A549 (cell line): ENCODE measurements around the gene ELMOD2. TPM values are rescaled to one million over a fixed set of nuclear protein-coding genes. Genes with fewer than 3 reads are reported as not detected.

Experiments used
- ATAC-seq, 2 experiments: fragments of 200-7000 bp in 1 of 2; fragments of >200 bp in 1 of 2; cut with Nextera tagmentation in 1 of 2; cut with Tn5 transposase in 1 of 2; 3 replicates each; pipeline versions ENCODE4 v1.8.0 to v1.9.1; 2018 to 2020; ENCODE audit warnings: mild to moderate bottlenecking in 1 of 2, moderate library complexity in 1 of 2
- CTCF ChIA-PET: fragments of 300-600 bp; sonication (Branson Sonifier 250); formaldehyde crosslinking; extraction: SDS; loops from one replicate; lab custom pipeline; 2021; ENCODE audit warnings: antibody characterized with exemption, inconsistent platforms; lab: Yijun Ruan, JAX
- POLR2A ChIA-PET: fragments of 350-600 bp; formaldehyde crosslinking; extraction: SDS; loops from one replicate; lab custom pipeline; 2021; ENCODE audit warnings: antibody characterized with exemption, inconsistent platforms; lab: Yijun Ruan, JAX
- DNase-seq, 2 experiments: peaks; one replicate each; pipeline versions ENCODE4 v3.0.0 to v3.0.0-alpha.2; 2011 to 2016; ENCODE audit warnings: low read depth in 1 of 2, low spot score in 1 of 2
- FAIRE-seq: peaks from 2 replicates; lab custom pipeline; 2011; peaks lifted over from hg19 to GRCh38; lab: Jason Lieb, UNC
- H3K27ac ChIP-seq, 2 experiments: fragments of >200 bp; sonication (Bioruptor Twin); formaldehyde crosslinking; 3 replicates each; pipeline ENCODE4 v1.5.1; 2016 to 2017
- H3K4me1 ChIP-seq: fragments of >200 bp; sonication (Bioruptor Twin); formaldehyde crosslinking; 3 replicates; pipeline ENCODE4 v1.6.1; 2016
- H3K4me2 ChIP-seq: fragments of >200 bp; sonication (Bioruptor Twin); formaldehyde crosslinking; 3 replicates; pipeline ENCODE4 v1.6.1; 2016
- H3K4me3 ChIP-seq: fragments of >200 bp; sonication (Bioruptor Twin); formaldehyde crosslinking; 3 replicates; pipeline ENCODE4 v1.5.1; 2016
- H3K9me3 ChIP-seq: fragments of >200 bp; sonication (Bioruptor Twin); formaldehyde crosslinking; 3 replicates; pipeline ENCODE4 v1.6.1; 2016
- CEBPB ChIP-seq, 2 experiments: fragments of >200 bp in 1 of 2; sonication (Bioruptor Twin) in 1 of 2; formaldehyde crosslinking in 1 of 2; IDR thresholded peaks; 2 replicates each; pipeline ENCODE4 v1.6.1; 2012 to 2016
- CHD4 ChIP-seq: fragments of 200-600 bp; sonication (generic); IDR thresholded peaks from 2 replicates; pipeline ENCODE4 v1.6.1; 2016; ENCODE audit warnings: antibody characterized with exemption, mild to moderate bottlenecking, borderline replicate concordance
- EHF ChIP-seq: fragments of 250-450 bp; sonication (Bioruptor Pico); IDR thresholded peaks from 2 replicates; pipeline ENCODE4 v1.5.0; 2020; ENCODE audit warnings: mild to moderate bottlenecking
- EHMT2 ChIP-seq: fragments of 200-600 bp; sonication (generic); IDR thresholded peaks from 2 replicates; pipeline ENCODE4 v1.6.1; 2016; ENCODE audit warnings: antibody characterized with exemption, low read depth, mild to moderate bottlenecking, moderate library complexity
- EP300 ChIP-seq, 2 experiments: fragments of >200 bp; sonication (Bioruptor Twin); formaldehyde crosslinking; IDR thresholded peaks; 2 replicates in 1 of 2; 3 replicates in 1 of 2; pipeline ENCODE4 v1.6.1; 2016 to 2017
- GATA3 ChIP-seq: IDR thresholded peaks from 2 replicates; pipeline ENCODE4 v1.6.1; 2012; ENCODE audit warnings: borderline replicate concordance
- HEYL ChIP-seq: fragments of 250-450 bp; sonication (Bioruptor Pico); IDR thresholded peaks from 2 replicates; pipeline ENCODE4 v1.8.0; 2021; ENCODE audit warnings: mild to moderate bottlenecking, moderate library complexity
- HOXB13 ChIP-seq: fragments of 250-450 bp; sonication (Bioruptor Pico); IDR thresholded peaks from 2 replicates; pipeline ENCODE4 v1.5.0; 2020; ENCODE audit warnings: low read depth, mild to moderate bottlenecking, moderate library complexity
- JUNB ChIP-seq: fragments of >200 bp; sonication (Bioruptor Twin); formaldehyde crosslinking; IDR thresholded peaks from 2 replicates; pipeline ENCODE4 v1.6.1; 2016
- KDM1A ChIP-seq: fragments of 200-600 bp; sonication (generic); IDR thresholded peaks from 2 replicates; pipeline ENCODE4 v1.6.1; 2016; ENCODE audit warnings: low read depth, mild to moderate bottlenecking
- NFE2L2 ChIP-seq: fragments of 150-350 bp; conservative IDR thresholded peaks from 2 replicates; pipeline ENCODE4 v1.6.1; 2014; ENCODE audit warnings: low read length
- NPAS2 ChIP-seq: fragments of 250-450 bp; sonication (Bioruptor Pico); IDR thresholded peaks from 2 replicates; pipeline ENCODE4 v1.8.0; 2022; ENCODE audit warnings: mild to moderate bottlenecking, moderate library complexity, borderline replicate concordance
- NR3C1 ChIP-seq: fragments of >200 bp; sonication (Bioruptor Twin); formaldehyde crosslinking; IDR thresholded peaks from 3 replicates; pipeline ENCODE4 v1.6.1; 2017
- RAD21 ChIP-seq, 2 experiments: fragments of >200 bp in 1 of 2; sonication (Bioruptor Twin) in 1 of 2; formaldehyde crosslinking in 1 of 2; IDR thresholded peaks in 1 of 2; conservative IDR thresholded peaks in 1 of 2; 2 replicates in 1 of 2; 3 replicates in 1 of 2; pipeline ENCODE4 v1.6.1; 2012 to 2018; ENCODE audit warnings: inconsistent platforms in 1 of 2
- RARB ChIP-seq: fragments of 250-450 bp; sonication (Bioruptor Pico); IDR thresholded peaks from 2 replicates; pipeline ENCODE4 v1.8.0; 2021; ENCODE audit warnings: mild to moderate bottlenecking, moderate library complexity
- RNF2 ChIP-seq: fragments of 200-600 bp; sonication (generic); IDR thresholded peaks from 2 replicates; pipeline ENCODE4 v1.6.1; 2016; ENCODE audit warnings: low read depth, mild to moderate bottlenecking, antibody characterized with exemption, moderate library complexity, borderline replicate concordance
- ZC3H11A ChIP-seq: fragments of 450-650 bp; IDR thresholded peaks from 2 replicates; pipeline ENCODE4 v1.6.1; 2014; ENCODE audit warnings: antibody characterized with exemption, mild to moderate bottlenecking
- ZFP36 ChIP-seq: fragments of 450-650 bp; IDR thresholded peaks from 2 replicates; pipeline ENCODE4 v1.6.1; 2014; ENCODE audit warnings: borderline replicate concordance; ENCODE audit not compliant: partially characterized antibody
- ZNF302 ChIP-seq: fragments of 250-450 bp; sonication (Bioruptor Pico); IDR thresholded peaks from 2 replicates; pipeline ENCODE4 v1.9.0; 2021; ENCODE audit warnings: inconsistent platforms, mild to moderate bottlenecking, moderate library complexity
- WGBS: methylation state at CpG from one replicate; pipeline ENCODE4 v1.1.6; 2017; ENCODE audit errors: missing lambda C conversion rate; 5-methylcytosine and 5-hydroxymethylcytosine counted together
- polyA plus RNA-seq, 4 experiments: library from polyadenylated mRNA; depleted of rRNA in 3 of 4; stranded (reverse); fragments of >200 nt; fragmentation: RNase III in 1 of 4; extraction: RNeasy Plus Mini Kit Qiagen cat#74134 plus additional on column Dnase treatment in 1 of 4; gene quantifications; 2 replicates in 3 of 4; 3 replicates in 1 of 4; pipeline ENCODE4 v1.2.3, GENCODE V29; 2011 to 2017
- TF ChIP-seq, protein P1 (sequence below): fragments of 200-600 bp; sonication (generic); IDR thresholded peaks from 2 replicates; pipeline ENCODE4 v1.6.1; 2016; ENCODE audit warnings: antibody characterized with exemption, mild to moderate bottlenecking, moderate library complexity
- TF ChIP-seq, protein P2 (sequence below): fragments of 250-450 bp; sonication (Bioruptor Pico); IDR thresholded peaks from 2 replicates; pipeline ENCODE4 v1.5.0; 2021; ENCODE audit warnings: mild to moderate bottlenecking, moderate library complexity, borderline replicate concordance
- TF ChIP-seq, protein P3 (sequence below): fragments of >200 bp; sonication (Bioruptor Twin); formaldehyde crosslinking; IDR thresholded peaks from 3 replicates; pipeline ENCODE4 v1.5.1; 2016

The ELMOD2 gene
- polyA plus RNA-seq, 2 of the 4 experiments (the other 2 are of a cell fraction) = 11.8 to 36.6 TPM

DNA sequence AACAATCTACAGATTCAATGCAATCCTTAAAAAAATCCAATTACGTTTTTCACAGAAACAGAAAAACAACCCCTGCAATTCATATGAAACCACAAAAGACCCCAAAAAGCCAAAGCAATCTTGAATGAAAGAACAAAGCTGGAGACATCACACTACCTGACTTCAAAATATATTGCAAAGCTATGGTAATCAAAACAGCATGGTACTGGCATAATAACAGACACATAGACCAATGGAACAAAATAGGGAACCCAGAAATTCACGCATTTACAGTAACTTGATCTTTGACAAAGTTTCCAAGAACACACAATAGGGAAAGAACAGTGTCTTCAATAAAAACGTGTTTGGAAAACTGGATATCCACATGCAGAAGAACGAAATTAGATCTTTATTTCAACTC is 40.5 kb upstream of the ELMOD2 start:
- no peak overlapping the region for H3K4me3 ChIP-seq
- no peak for TF ChIP-seq HEYL (CRISPR knock-in tag)
- TF ChIP-seq RNF2 = no peak
- TF ChIP-seq RARB (CRISPR knock-in tag) = no peak
- TF ChIP-seq JUNB = no peak
- TF ChIP-seq NPAS2 (CRISPR knock-in tag) = no peak
- no peak for TF ChIP-seq NFE2L2
- no peaks in the 10 kb centered on the region; the same call in 2 of the 3 replicates for H3K9me3 ChIP-seq
- H3K4me2 ChIP-seq = no peak overlapping the region
- FAIRE-seq (no peak), DNase-seq (no peak), ATAC-seq (no peak)
- no peaks in the 10 kb centered on the region for H3K4me1 ChIP-seq
- 21% methylated on average over 4 of the region's 4 CpGs for WGBS
- no peak overlapping the region for H3K27ac ChIP-seq
- CTCF ChIA-PET = interaction anchor here (1.3 kb wide), 1 partner anchor 56 kb away, joined by 3 read pairs; the partner anchor contains the start of gene CLGN
- POLR2A ChIA-PET = no interaction called here

DNA sequence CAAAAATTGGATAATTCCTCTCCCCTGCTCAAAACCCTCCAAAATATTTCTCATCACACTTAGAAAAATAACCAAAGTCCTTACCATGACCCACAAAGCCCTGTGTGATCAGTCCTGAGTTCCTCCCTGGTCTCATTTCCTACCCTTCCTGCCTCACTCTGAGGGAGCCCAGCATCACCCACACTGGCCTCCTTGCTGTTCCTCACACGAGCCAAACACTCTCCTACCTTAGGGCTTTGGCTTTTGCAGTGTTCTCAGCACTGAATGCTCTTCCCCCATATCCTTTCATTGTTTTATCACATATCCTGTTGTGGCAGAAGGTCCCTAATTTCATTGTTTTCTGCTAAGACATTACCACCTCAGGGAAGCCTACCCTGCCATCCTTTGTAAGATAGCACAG is 38.0 kb upstream of the ELMOD2 start:
- ATAC-seq (no peak), FAIRE-seq (no peak), DNase-seq (no peak)
- TF ChIP-seq NFE2L2 (no peak), RAD21 (conservative IDR thresholded peaks at IDR 0.05 in 1 of 2, IDR thresholded peaks at IDR 0.05 in 1 of 2) (no peak), CHD4 (no peak), JUNB (no peak), ZC3H11A (no peak), EHF (CRISPR knock-in tag) (no peak), NR3C1 (no peak), ZNF302 (CRISPR knock-in tag) (no peak), ZFP36 (no peak), CEBPB (IDR thresholded peaks at IDR 0.05) (no peak), GATA3 (no peak), KDM1A (no peak), EHMT2 (no peak), HOXB13 (no peak), EP300 (IDR thresholded peaks at IDR 0.05) (no peak)
- TF ChIP-seq, protein P1, sequence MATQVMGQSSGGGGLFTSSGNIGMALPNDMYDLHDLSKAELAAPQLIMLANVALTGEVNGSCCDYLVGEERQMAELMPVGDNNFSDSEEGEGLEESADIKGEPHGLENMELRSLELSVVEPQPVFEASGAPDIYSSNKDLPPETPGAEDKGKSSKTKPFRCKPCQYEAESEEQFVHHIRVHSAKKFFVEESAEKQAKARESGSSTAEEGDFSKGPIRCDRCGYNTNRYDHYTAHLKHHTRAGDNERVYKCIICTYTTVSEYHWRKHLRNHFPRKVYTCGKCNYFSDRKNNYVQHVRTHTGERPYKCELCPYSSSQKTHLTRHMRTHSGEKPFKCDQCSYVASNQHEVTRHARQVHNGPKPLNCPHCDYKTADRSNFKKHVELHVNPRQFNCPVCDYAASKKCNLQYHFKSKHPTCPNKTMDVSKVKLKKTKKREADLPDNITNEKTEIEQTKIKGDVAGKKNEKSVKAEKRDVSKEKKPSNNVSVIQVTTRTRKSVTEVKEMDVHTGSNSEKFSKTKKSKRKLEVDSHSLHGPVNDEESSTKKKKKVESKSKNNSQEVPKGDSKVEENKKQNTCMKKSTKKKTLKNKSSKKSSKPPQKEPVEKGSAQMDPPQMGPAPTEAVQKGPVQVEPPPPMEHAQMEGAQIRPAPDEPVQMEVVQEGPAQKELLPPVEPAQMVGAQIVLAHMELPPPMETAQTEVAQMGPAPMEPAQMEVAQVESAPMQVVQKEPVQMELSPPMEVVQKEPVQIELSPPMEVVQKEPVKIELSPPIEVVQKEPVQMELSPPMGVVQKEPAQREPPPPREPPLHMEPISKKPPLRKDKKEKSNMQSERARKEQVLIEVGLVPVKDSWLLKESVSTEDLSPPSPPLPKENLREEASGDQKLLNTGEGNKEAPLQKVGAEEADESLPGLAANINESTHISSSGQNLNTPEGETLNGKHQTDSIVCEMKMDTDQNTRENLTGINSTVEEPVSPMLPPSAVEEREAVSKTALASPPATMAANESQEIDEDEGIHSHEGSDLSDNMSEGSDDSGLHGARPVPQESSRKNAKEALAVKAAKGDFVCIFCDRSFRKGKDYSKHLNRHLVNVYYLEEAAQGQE = no peak
- TF ChIP-seq, protein P2, sequence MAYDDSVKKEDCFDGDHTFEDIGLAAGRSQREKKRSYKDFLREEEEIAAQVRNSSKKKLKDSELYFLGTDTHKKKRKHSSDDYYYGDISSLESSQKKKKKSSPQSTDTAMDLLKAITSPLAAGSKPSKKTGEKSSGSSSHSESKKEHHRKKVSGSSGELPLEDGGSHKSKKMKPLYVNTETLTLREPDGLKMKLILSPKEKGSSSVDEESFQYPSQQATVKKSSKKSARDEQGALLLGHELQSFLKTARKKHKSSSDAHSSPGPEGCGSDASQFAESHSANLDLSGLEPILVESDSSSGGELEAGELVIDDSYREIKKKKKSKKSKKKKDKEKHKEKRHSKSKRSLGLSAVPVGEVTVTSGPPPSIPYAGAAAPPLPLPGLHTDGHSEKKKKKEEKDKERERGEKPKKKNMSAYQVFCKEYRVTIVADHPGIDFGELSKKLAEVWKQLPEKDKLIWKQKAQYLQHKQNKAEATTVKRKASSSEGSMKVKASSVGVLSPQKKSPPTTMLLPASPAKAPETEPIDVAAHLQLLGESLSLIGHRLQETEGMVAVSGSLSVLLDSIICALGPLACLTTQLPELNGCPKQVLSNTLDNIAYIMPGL (CRISPR knock-in tag) = no peak
- TF ChIP-seq, protein P3, sequence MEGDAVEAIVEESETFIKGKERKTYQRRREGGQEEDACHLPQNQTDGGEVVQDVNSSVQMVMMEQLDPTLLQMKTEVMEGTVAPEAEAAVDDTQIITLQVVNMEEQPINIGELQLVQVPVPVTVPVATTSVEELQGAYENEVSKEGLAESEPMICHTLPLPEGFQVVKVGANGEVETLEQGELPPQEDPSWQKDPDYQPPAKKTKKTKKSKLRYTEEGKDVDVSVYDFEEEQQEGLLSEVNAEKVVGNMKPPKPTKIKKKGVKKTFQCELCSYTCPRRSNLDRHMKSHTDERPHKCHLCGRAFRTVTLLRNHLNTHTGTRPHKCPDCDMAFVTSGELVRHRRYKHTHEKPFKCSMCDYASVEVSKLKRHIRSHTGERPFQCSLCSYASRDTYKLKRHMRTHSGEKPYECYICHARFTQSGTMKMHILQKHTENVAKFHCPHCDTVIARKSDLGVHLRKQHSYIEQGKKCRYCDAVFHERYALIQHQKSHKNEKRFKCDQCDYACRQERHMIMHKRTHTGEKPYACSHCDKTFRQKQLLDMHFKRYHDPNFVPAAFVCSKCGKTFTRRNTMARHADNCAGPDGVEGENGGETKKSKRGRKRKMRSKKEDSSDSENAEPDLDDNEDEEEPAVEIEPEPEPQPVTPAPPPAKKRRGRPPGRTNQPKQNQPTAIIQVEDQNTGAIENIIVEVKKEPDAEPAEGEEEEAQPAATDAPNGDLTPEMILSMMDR = no peak
- POLR2A ChIA-PET = no interaction called here
- Histone ChIP-seq H3K4me3 (no peak overlapping the region), H3K27ac (no peak overlapping the region), H3K4me1 (no peaks in the 10 kb centered on the region), H3K9me3 (no peaks in the 10 kb centered on the region; the same call in 2 of the 3 replicates), H3K4me2 (no peak overlapping the region)
- WGBS = 13% methylated on average over 1 of the region's 1 CpG
- CTCF ChIA-PET = no interaction called here
